SU-DHL-6 (cell line): Measurements from ENCODE around the gene OAF.

ENCODE experiments used
- H2AFZ ChIP-seq: fragments of 200-600 bp; sonication (generic); 2 replicates; pipeline ENCODE4 v1.6.1; 2014; ENCODE audit warnings: low read depth, mild to moderate bottlenecking, moderate library complexity, mixed read lengths, antibody characterized with exemption, low read length; ENCODE audit not compliant: severe bottlenecking
- H3F3A ChIP-seq: fragments of 200-600 bp; shearing (Covaris generic); 2 replicates; pipeline ENCODE4 v1.6.0; 2016; ENCODE audit warnings: antibody characterized with exemption, mild to moderate bottlenecking; ENCODE audit not compliant: insufficient read depth
- H3K27ac ChIP-seq: fragments of 200-600 bp; sonication (generic); 2 replicates; pipeline ENCODE4 v1.5.1; 2016; ENCODE audit warnings: low read depth, mild to moderate bottlenecking, low read length, moderate library complexity, mixed read lengths
- H3K27me3 ChIP-seq: fragments of 200-600 bp; sonication (generic), shearing (Covaris generic); 2 replicates; pipeline ENCODE4 v1.6.0; 2014; ENCODE audit warnings: mild to moderate bottlenecking, low read length
- H3K36me3 ChIP-seq: fragments of 200-600 bp; sonication (generic); 2 replicates; pipeline ENCODE4 v1.6.1; 2014; ENCODE audit warnings: mild to moderate bottlenecking, low read length, mixed read lengths
- H3K4me2 ChIP-seq: fragments of 300-600, 200-600 bp; shearing (Covaris generic), sonication (generic); 2 replicates; pipeline ENCODE4 v1.6.0; 2014; ENCODE audit warnings: low read length, low read depth, mild to moderate bottlenecking; ENCODE audit not compliant: poor library complexity, severe bottlenecking
- H3K4me3 ChIP-seq: fragments of 200-600 bp; sonication (generic); 2 replicates; pipeline ENCODE4 v1.5.1; 2014; ENCODE audit warnings: antibody characterized with exemption, low read length, mild to moderate bottlenecking, mixed read lengths; ENCODE audit not compliant: insufficient read depth, poor library complexity, severe bottlenecking
- H3K79me2 ChIP-seq: fragments of 200-600 bp; sonication (generic); 2 replicates; pipeline ENCODE4 v1.6.1; 2014; ENCODE audit warnings: mild to moderate bottlenecking, low read length, moderate library complexity; ENCODE audit not compliant: insufficient read depth
- H3K9ac ChIP-seq: fragments of 200-600 bp; sonication (generic); 2 replicates; pipeline ENCODE4 v1.7.0; 2014; ENCODE audit warnings: mild to moderate bottlenecking, low read length
- H3K9me2 ChIP-seq: fragments of 200-600 bp; sonication (generic); replicated peaks from 2 replicates; pipeline ENCODE4 v1.6.1; 2014; ENCODE audit warnings: low read length; ENCODE audit not compliant: insufficient read depth
- H3K9me3 ChIP-seq: fragments of 200-600 bp; sonication (generic); 2 replicates; pipeline ENCODE4 v1.6.1; 2014; ENCODE audit warnings: low read length, mixed read lengths; ENCODE audit not compliant: insufficient read depth
- H4K20me1 ChIP-seq: fragments of 200-600 bp; sonication (generic); 2 replicates; pipeline ENCODE4 v1.6.1; 2014; ENCODE audit warnings: low read depth, mild to moderate bottlenecking, antibody characterized with exemption, low read length, moderate library complexity, mixed read lengths
- EZH2phosphoT487 ChIP-seq: fragments of 200-600 bp; sonication (generic), shearing (Covaris generic); conservative IDR thresholded peaks from 2 replicates; pipeline ENCODE4 v1.6.1; 2018; ENCODE audit warnings: mild to moderate bottlenecking, antibody characterized with exemption, low read length, moderate library complexity, mixed read lengths
- TF ChIP-seq, protein P1 (sequence below): fragments of 200-600 bp; sonication (generic); IDR thresholded peaks from one replicate; pipeline ENCODE4 v1.5.1; 2017; ENCODE audit warnings: antibody characterized with exemption, mild to moderate bottlenecking, low read length, moderate library complexity; ENCODE audit not compliant: insufficient read depth, poor library complexity, severe bottlenecking

Gene OAF

GRCh38 chr11:120221115-120221752 lies 10.4 kb downstream of the OAF start:
- H3K9ac ChIP-seq = no peak overlapping the region
- no peak overlapping the region for H3K27ac ChIP-seq
- TF ChIP-seq EZH2phosphoT487 = no peak
- TF ChIP-seq, protein P1, sequence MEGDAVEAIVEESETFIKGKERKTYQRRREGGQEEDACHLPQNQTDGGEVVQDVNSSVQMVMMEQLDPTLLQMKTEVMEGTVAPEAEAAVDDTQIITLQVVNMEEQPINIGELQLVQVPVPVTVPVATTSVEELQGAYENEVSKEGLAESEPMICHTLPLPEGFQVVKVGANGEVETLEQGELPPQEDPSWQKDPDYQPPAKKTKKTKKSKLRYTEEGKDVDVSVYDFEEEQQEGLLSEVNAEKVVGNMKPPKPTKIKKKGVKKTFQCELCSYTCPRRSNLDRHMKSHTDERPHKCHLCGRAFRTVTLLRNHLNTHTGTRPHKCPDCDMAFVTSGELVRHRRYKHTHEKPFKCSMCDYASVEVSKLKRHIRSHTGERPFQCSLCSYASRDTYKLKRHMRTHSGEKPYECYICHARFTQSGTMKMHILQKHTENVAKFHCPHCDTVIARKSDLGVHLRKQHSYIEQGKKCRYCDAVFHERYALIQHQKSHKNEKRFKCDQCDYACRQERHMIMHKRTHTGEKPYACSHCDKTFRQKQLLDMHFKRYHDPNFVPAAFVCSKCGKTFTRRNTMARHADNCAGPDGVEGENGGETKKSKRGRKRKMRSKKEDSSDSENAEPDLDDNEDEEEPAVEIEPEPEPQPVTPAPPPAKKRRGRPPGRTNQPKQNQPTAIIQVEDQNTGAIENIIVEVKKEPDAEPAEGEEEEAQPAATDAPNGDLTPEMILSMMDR = no peak

GRCh38 chr11:120222916-120223315 lies 12.1 kb downstream of the OAF start:
- TF ChIP-seq EZH2phosphoT487 = no peak
- TF ChIP-seq, protein P1 = no peak
- Histone ChIP-seq H4K20me1 (no peaks in the 10 kb centered on the region), H3K9me3 (no peaks in the 10 kb centered on the region), H3K4me2 (no peak overlapping the region), H3K9me2 (no peaks in the 10 kb centered on the region), H3K4me3 (no peak overlapping the region), H3K27me3 (no peaks in the 10 kb centered on the region), H3K9ac (no peak overlapping the region), H2AFZ (no peak overlapping the region), H3F3A (no peaks in the 10 kb centered on the region), H3K27ac (no peak overlapping the region), H3K36me3 (no peaks in the 10 kb centered on the region), H3K79me2 (no peaks in the 10 kb centered on the region)

More at GRCh38 chr11:120221115-120221752, 10.4 kb downstream of the OAF start:
- Histone ChIP-seq H3K9me3 (no peaks in the 10 kb centered on the region), H3K4me3 (no peak overlapping the region), H4K20me1 (no peaks in the 10 kb centered on the region), H3K4me2 (no peak overlapping the region), H2AFZ (no peak overlapping the region), H3K27me3 (no peaks in the 10 kb centered on the region), H3K79me2 (no peaks in the 10 kb centered on the region), H3K36me3 (no peaks in the 10 kb centered on the region), H3K9me2 (no peaks in the 10 kb centered on the region), H3F3A (no peaks in the 10 kb centered on the region)

DNA sequence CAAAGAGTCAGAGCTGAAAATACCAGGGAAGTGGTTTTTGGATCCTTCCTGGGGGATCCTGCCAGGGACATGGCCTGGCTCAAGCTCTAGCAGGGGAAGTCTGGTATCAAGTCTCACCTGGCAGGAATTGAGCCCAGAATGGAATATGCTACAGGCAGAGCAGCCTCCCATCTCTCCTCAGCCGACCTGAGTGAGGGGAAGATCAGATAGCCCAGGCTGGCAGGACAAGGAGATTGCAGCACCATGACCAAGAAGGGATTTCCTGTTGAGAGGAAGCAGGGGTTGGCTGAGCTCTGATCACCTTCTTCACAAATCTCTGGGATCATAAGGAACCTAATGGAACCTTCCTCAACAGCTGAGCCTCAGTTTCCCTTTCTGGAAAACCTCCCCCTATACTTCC lies 13.0 kb downstream of the OAF start:
- H2AFZ ChIP-seq = no peak overlapping the region
- H3K9me3 ChIP-seq = no peaks in the 10 kb centered on the region
- TF ChIP-seq, protein P1 = no peak
- no peak for TF ChIP-seq EZH2phosphoT487
- H3K4me3 ChIP-seq = no peak overlapping the region
- no peak overlapping the region for H3K4me2 ChIP-seq
- no peaks in the 10 kb centered on the region for H4K20me1 ChIP-seq
- no peak overlapping the region for H3K27ac ChIP-seq
- H3K9ac ChIP-seq = no peak overlapping the region
- no peaks in the 10 kb centered on the region for H3K27me3 ChIP-seq
- no peaks in the 10 kb centered on the region for H3F3A ChIP-seq
- H3K79me2 ChIP-seq = no peaks in the 10 kb centered on the region
- H3K36me3 ChIP-seq = no peaks in the 10 kb centered on the region
- H3K9me2 ChIP-seq = no peaks in the 10 kb centered on the region
